Suprapubic skin (tissue), 4 donors: ENCODE data around the gene HOXD9. TPM values are rescaled to one million over a fixed set of nuclear protein-coding genes. Genes with fewer than 3 reads are reported as not detected.

ENCODE experiments used
- DNase-seq, 2 donors: peaks; one replicate each; pipeline ENCODE4 v3.0.0-alpha.2; 2019; ENCODE audit warnings: low spot score in 2 of 2
- H3K27ac ChIP-seq: fragments of 200-600 bp; sonication (generic); one replicate; pipeline ENCODE4 v1.5.1; 2019
- H3K27me3 ChIP-seq: fragments of 200-600 bp; sonication (generic); one replicate; pipeline ENCODE4 v1.5.1; 2019
- H3K36me3 ChIP-seq: fragments of 200-600 bp; sonication (generic); one replicate; pipeline ENCODE4 v1.5.1; 2019
- H3K4me1 ChIP-seq: fragments of 200-600 bp; sonication (generic); one replicate; pipeline ENCODE4 v1.5.1; 2019
- H3K4me3 ChIP-seq: fragments of 200-600 bp; sonication (generic); one replicate; pipeline ENCODE4 v1.5.1; 2019; ENCODE audit warnings: mild to moderate bottlenecking
- H3K9me3 ChIP-seq: fragments of 200-600 bp; sonication (generic); one replicate; pipeline ENCODE4 v1.5.1; 2019
- CTCF ChIP-seq, 2 donors: fragments of 200-600 bp in 1 of 2; fragments of 450-650 bp in 1 of 2; sonication (generic) in 1 of 2; IDR thresholded peaks; one replicate each; pipeline ENCODE4 v1.5.1; 2016 to 2019; ENCODE audit warnings: antibody characterized with exemption in 2 of 2, mild to moderate bottlenecking in 1 of 2, moderate library complexity in 1 of 2
- EP300 ChIP-seq: sonication (generic); formaldehyde crosslinking; IDR thresholded peaks from one replicate; pipeline ENCODE4 v1.6.1; 2017; ENCODE audit warnings: antibody characterized with exemption
- POLR2A ChIP-seq, 2 donors: fragments of 450-650 bp; IDR thresholded peaks; one replicate each; pipeline ENCODE4 v1.6.1; 2017; ENCODE audit warnings: antibody characterized with exemption in 2 of 2, mild to moderate bottlenecking in 2 of 2, moderate library complexity in 2 of 2
- POLR2AphosphoS5 ChIP-seq, 3 donors: sonication (generic); formaldehyde crosslinking; IDR thresholded peaks; one replicate each; pipeline ENCODE4 v1.6.1; 2017; ENCODE audit warnings: antibody characterized with exemption in 3 of 3
- WGBS: methylation state at CpG from one replicate; pipeline ENCODE4 v1.1.5; 2018; 5-methylcytosine and 5-hydroxymethylcytosine counted together
- total RNA-seq, 4 donors: library from RNA; depleted of rRNA; stranded (reverse); fragments of >200 nt; gene quantifications; one replicate each; pipeline ENCODE4 v1.1.0, GENCODE V29; 2016

Gene HOXD9
- total RNA-seq, 4 donors from 2014 or later = 0.26 to 3.1 (median 2.6) TPM; not detected in 1

GRCh38 chr2:176122052-176122682, 352 bp upstream of the HOXD9 start:
- peak overlapping the region; percentile 72 for H3K27ac ChIP-seq
- peak overlapping the region; percentile 62 for H3K4me3 ChIP-seq
- H3K9me3 ChIP-seq = no peaks in the 10 kb centered on the region
- WGBS = 5% methylated on average over 28 of the region's 47 CpGs
- no peak for DNase-seq
- H3K27me3 ChIP-seq = peaks cover 97% of the 10 kb centered on the region
- peaks cover 34% of the 10 kb centered on the region for H3K4me1 ChIP-seq
- TF ChIP-seq EP300 = no peak
- TF ChIP-seq POLR2A (IDR thresholded peaks at IDR 0.05) = no peak
- no peak for TF ChIP-seq POLR2AphosphoS5 (IDR thresholded peaks at IDR 0.05)
- no peak for TF ChIP-seq CTCF (IDR thresholded peaks at IDR 0.05)
- H3K36me3 ChIP-seq = no peaks in the 10 kb centered on the region

GRCh38 chr2:176123411-176124109, 1.0 kb downstream of the HOXD9 start:
- WGBS = 23% methylated on average over 27 of the region's 40 CpGs
- Histone ChIP-seq H3K27me3 (peaks cover 97% of the 10 kb centered on the region), H3K4me1 (peaks cover 34% of the 10 kb centered on the region), H3K27ac (no peak overlapping the region), H3K9me3 (no peaks in the 10 kb centered on the region), H3K36me3 (no peaks in the 10 kb centered on the region), H3K4me3 (peak overlapping the region; percentile 62)
- DNase-seq = no peak
- TF ChIP-seq CTCF (IDR thresholded peaks at IDR 0.05) (no peak), EP300 (no peak), POLR2AphosphoS5 (IDR thresholded peaks at IDR 0.05) (no peak), POLR2A (IDR thresholded peaks at IDR 0.05) (no peak)

GRCh38 chr2:176124110-176124946, 1.8 kb downstream of the HOXD9 start:
- Histone ChIP-seq H3K4me1 (peaks cover 42% of the 10 kb centered on the region), H3K4me3 (peak overlapping the region; percentile 62), H3K9me3 (no peaks in the 10 kb centered on the region), H3K27me3 (peaks cover 97% of the 10 kb centered on the region), H3K36me3 (no peaks in the 10 kb centered on the region), H3K27ac (no peak overlapping the region)
- 29% methylated on average over 12 of the region's 34 CpGs for WGBS
- DNase-seq = no peak
- no peak for TF ChIP-seq POLR2A (IDR thresholded peaks at IDR 0.05)
- no peak for TF ChIP-seq EP300
- no peak for TF ChIP-seq POLR2AphosphoS5 (IDR thresholded peaks at IDR 0.05)
- no peak for TF ChIP-seq CTCF (IDR thresholded peaks at IDR 0.05)

GRCh38 chr2:176124947-176125771, 2.6 kb downstream of the HOXD9 start:
- 49% methylated on average over 5 of the region's 9 CpGs for WGBS
- DNase-seq = no peak
- no peaks in the 10 kb centered on the region for H3K9me3 ChIP-seq
- no peaks in the 10 kb centered on the region for H3K36me3 ChIP-seq
- no peak overlapping the region for H3K27ac ChIP-seq
- TF ChIP-seq EP300 (no peak), CTCF (IDR thresholded peaks at IDR 0.05) (no peak), POLR2A (IDR thresholded peaks at IDR 0.05) (no peak), POLR2AphosphoS5 (IDR thresholded peaks at IDR 0.05) (no peak)
- peaks cover 50% of the 10 kb centered on the region for H3K4me1 ChIP-seq
- peaks cover 97% of the 10 kb centered on the region for H3K27me3 ChIP-seq
- no peak overlapping the region for H3K4me3 ChIP-seq
